ENCODE data around the gene KRT13. TPM values are rescaled to one million over a fixed set of nuclear protein-coding genes. Genes with fewer than 3 reads are reported as not detected.

KRT13 gene
- total RNA-seq, 4 donors from 2014 or later: not detected

DNA sequence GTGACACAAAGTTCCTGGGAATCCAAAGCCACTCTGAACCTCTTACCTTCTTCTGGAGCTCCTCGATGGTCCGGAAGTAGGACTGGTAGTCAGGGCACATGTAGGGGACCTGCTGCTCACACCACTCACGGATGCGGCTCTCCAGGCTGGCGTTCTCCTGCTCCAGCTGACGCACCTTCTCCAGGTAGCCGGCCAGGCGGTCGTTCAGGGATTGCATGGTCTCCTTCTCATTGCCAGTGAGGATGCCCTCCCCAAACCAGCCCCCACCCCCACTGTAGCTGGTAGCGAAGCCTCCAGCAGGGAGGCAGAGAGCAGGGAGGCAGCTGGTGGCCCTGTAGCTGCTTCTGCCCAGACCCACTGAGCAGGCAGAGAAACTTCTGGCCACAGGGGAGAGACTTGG lies 24.8 kb downstream of the KRT13 start:
- TF ChIP-seq, protein P1, sequence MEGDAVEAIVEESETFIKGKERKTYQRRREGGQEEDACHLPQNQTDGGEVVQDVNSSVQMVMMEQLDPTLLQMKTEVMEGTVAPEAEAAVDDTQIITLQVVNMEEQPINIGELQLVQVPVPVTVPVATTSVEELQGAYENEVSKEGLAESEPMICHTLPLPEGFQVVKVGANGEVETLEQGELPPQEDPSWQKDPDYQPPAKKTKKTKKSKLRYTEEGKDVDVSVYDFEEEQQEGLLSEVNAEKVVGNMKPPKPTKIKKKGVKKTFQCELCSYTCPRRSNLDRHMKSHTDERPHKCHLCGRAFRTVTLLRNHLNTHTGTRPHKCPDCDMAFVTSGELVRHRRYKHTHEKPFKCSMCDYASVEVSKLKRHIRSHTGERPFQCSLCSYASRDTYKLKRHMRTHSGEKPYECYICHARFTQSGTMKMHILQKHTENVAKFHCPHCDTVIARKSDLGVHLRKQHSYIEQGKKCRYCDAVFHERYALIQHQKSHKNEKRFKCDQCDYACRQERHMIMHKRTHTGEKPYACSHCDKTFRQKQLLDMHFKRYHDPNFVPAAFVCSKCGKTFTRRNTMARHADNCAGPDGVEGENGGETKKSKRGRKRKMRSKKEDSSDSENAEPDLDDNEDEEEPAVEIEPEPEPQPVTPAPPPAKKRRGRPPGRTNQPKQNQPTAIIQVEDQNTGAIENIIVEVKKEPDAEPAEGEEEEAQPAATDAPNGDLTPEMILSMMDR (IDR thresholded peaks at IDR 0.05; ENCODE audit: low read depth): no peak

DNA sequence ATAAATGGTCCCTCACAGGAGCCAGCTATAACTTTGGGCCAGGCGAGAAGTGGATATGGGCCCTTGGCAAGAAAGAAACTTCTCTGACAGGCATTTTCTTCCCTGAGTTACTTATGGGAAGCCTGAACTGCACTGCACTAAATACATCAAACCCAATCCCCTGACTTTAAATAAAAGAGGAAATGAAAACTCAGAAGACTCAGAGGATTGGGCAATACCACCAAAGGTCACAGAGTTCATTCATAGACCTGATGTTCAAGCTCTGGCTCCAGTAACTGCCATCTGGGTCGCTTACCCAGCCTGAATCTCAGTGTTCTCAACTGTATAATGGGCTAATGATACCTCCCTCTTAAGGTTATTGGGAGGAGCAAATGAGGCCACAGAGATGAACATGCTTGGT lies 25.3 kb downstream of the KRT13 start:
- TF ChIP-seq, protein P1 (IDR thresholded peaks at IDR 0.05; ENCODE audit: low read depth): no peak

DNA sequence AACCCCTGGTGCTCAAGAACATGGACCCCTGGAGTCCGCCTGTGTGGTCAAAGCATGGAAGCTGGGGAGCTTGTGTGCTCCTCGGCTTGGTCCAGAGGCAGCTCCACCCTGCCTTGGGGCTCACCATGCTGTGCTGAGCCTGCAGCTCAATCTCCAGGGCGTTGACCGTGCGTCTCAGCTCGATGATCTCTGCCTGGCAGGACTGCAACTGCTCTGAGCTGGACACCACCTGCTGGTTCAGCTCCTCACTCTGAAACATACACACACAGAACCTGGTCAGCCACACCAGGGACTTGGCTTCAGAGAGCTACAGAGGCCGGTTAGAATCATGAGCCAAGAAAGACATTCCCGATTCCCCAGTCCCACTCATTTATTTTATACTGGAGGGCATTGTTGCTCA lies 27.2 kb downstream of the KRT13 start:
- TF ChIP-seq, protein P1 (IDR thresholded peaks at IDR 0.05; ENCODE audit: low read depth): no peak

DNA sequence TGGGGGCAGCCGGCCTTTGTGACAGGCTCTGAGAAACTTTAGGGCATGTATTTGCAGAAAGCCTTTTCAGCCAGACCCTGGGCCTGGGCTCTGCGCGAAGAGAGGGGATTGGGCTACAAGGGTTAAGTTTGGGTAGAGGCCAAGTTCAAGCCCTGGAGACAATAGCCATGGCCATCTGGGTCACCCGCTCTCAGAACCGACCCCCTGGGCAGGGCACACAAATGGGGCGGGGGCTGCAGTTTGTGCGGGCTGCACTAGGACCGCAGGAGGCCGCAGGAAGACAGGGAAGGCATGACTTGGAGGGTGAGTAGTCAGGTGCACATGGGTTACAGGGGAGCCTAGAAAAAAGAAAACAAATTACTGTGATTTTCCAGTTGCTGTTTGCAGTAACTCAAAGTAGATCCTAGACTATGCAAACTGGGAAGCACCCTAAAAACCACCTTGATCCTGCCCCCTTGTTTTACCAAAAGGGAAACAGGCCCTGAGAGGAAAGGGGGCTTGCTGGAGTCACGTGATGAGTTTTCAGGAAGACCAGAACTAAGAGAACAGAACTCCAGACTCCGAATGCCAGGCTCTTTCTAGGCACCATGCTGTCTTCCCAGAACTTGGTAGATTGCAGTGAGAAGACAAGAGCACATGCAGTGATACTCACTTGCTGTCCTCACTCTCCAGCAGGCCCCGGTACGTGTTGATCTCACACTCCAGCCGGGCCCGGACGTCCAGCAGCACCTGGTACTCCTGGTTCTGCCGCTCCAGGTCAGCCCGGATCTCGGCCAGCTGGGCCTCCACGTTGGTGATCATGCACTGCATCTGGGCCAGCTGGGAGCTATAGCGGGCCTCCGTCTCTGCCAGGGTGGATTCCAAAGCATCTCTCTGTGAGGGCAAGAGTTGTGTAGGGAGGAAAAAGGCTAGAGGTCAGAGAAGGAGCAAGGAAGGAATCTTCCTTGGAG lies 28.3 kb downstream of the KRT13 start:
- TF ChIP-seq, protein P1 (IDR thresholded peaks at IDR 0.05; ENCODE audit: low read depth): no peak

DNA sequence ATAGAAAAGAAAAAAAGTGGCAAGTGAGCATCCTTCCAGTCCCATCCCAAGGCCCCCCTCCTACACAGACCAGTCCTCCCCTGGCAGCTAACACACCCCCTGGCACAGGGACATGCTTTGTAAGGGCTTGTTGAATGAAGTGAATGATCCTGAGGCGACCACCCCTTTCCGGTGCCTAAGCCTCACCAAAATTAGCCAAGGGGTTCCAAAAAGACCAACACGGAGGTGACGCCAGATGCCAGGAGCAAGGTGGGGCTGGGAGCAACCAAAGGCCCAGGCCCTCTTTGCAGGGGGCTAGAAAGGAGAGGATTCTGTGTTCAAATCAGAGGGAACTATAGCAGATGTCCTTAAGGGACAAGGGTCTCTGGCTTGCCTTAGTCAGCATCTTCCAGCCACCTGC lies 30.0 kb downstream of the KRT13 start:
- TF ChIP-seq, protein P1 (IDR thresholded peaks at IDR 0.05; ENCODE audit: low read depth): no peak

DNA sequence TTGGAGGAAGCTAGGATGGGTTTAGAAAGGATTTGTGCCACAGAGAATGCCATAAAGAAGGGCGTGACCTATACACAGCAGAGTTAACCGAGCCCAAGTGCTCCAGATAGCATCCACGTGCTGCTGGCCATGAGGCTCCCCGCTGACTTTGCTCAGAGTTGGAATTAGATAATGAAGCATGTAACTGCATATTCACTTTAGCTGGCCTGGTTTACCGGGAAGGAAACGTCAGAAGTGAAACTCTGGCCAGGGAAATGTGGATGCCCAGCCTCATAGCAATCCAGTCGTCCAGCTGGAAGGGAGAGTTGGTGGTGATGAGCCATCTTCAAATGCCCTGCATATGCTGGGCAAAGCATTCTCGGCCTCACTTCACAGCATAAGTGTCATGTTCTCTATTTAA lies 30.5 kb downstream of the KRT13 start:
- TF ChIP-seq, protein P1 (IDR thresholded peaks at IDR 0.05; ENCODE audit: low read depth): no peak

DNA sequence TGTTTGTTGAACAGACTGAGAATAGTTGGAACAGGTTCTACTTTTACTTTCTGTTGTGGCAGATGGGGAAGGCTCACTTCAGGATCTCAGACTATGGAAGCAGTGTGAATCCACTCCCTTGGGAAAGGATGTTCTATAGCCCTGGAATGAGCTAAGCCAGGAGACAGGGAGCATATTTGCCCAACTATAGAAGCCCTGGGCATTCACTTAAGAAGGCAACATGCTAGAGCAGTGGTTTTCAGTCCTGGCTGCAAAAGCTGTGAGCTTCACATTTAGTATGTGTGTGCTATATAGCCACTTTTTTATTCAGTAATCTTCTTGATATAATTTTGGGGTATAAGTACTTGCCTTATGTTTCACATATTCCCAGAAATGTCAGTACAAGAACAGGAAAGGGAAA lies 37.1 kb downstream of the KRT13 start:
- TF ChIP-seq, protein P1 (IDR thresholded peaks at IDR 0.05; ENCODE audit: low read depth): no peak

Measured in subcutaneous adipose tissue (tissue), 4 donors.